Thyroid gland (tissue), 4 donors: ENCODE results near the gene UBL5. TPM values are rescaled to one million over a fixed set of nuclear protein-coding genes. Genes with fewer than 3 reads are reported as not detected.

Experiments
- DNase-seq, 2 donors: peaks; one replicate each; pipeline ENCODE4 v3.0.0-alpha.2; 2019
- H3K27ac ChIP-seq, 3 donors: fragments of 200-600 bp; sonication (generic); 1 replicate in 2 of 3; 2 replicates in 1 of 3; pipeline ENCODE4 v1.5.1; 2016 to 2019; ENCODE audit warnings: mild to moderate bottlenecking in 1 of 3, moderate library complexity in 1 of 3
- H3K27me3 ChIP-seq: fragments of 200-600 bp; sonication (generic); one replicate; pipeline ENCODE4 v1.5.1; 2019
- H3K36me3 ChIP-seq, 2 donors: fragments of 200-600 bp; sonication (generic); one replicate each; pipeline ENCODE4 v1.5.1; 2016 to 2019
- H3K4me1 ChIP-seq, 2 donors: fragments of 200-600 bp; sonication (generic); one replicate each; pipeline ENCODE4 v1.5.1; 2017 to 2019
- H3K4me3 ChIP-seq, 3 donors: fragments of 200-600 bp; sonication (generic); replicated peaks in 1 of 3; 1 replicate in 2 of 3; 2 replicates in 1 of 3; pipeline ENCODE4 v1.5.1; 2016; ENCODE audit warnings: mild to moderate bottlenecking in 1 of 3
- H3K9me3 ChIP-seq: fragments of 200-600 bp; sonication (generic); one replicate; pipeline ENCODE4 v1.5.1; 2017
- POLR2A ChIP-seq, 2 donors: fragments of 450-650 bp; IDR thresholded peaks; one replicate each; pipeline ENCODE4 v1.6.1; 2017; ENCODE audit warnings: antibody characterized with exemption in 2 of 2, mild to moderate bottlenecking in 2 of 2, moderate library complexity in 1 of 2
- WGBS, 2 donors: methylation state at CpG; one replicate each; pipeline ENCODE4 v1.1.5; 2017; 5-methylcytosine and 5-hydroxymethylcytosine counted together
- intact Hi-C: fragments of 100-400 bp; cut with DNase I; formaldehyde crosslinking; loops from one replicate; pipeline ENCODE4 v1.15.1; 2023
- total RNA-seq, 4 donors: library from RNA; depleted of rRNA; stranded (reverse); fragments of >200 nt; gene quantifications; one replicate each; pipeline ENCODE4 v1.2.3, GENCODE V29; 2016
- TF ChIP-seq, protein P1 (sequence below), 6 experiments: fragments of 200-600 bp in 3 of 6; fragments of 450-650 bp in 3 of 6; sonication (generic) in 3 of 6; IDR thresholded peaks; one replicate each; pipeline ENCODE4 v1.5.1; 2016 to 2019; ENCODE audit warnings: antibody characterized with exemption in 6 of 6, mild to moderate bottlenecking in 2 of 6, inconsistent platforms in 1 of 6, moderate library complexity in 1 of 6

Gene UBL5
- total RNA-seq, 4 donors from 2014 or later = 141 to 743 (median 475) TPM

DNA sequence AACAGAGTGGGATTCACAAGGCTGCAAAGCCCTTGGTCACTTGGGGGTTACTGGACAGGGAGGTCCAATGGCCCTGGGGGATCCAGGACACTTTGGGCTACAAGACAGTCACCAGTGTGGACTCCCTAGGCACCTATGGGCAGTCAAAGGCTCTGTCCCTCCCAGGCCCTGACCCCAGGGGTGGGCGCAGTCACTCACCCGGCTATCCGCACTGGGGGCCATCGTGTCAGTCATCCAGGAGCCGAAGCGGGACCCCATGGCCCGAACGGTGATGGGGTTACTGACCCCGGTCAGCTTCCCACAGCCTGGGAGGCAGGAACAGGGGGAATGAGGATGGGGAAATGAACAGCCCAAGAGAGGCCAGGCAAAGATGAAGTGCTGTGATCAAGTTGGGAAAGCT, 28.9 kb downstream of the UBL5 start:
- H3K36me3 ChIP-seq = no peaks in the 10 kb centered on the region
- TF ChIP-seq POLR2A (IDR thresholded peaks at IDR 0.05) = no peak
- TF ChIP-seq, protein P1, sequence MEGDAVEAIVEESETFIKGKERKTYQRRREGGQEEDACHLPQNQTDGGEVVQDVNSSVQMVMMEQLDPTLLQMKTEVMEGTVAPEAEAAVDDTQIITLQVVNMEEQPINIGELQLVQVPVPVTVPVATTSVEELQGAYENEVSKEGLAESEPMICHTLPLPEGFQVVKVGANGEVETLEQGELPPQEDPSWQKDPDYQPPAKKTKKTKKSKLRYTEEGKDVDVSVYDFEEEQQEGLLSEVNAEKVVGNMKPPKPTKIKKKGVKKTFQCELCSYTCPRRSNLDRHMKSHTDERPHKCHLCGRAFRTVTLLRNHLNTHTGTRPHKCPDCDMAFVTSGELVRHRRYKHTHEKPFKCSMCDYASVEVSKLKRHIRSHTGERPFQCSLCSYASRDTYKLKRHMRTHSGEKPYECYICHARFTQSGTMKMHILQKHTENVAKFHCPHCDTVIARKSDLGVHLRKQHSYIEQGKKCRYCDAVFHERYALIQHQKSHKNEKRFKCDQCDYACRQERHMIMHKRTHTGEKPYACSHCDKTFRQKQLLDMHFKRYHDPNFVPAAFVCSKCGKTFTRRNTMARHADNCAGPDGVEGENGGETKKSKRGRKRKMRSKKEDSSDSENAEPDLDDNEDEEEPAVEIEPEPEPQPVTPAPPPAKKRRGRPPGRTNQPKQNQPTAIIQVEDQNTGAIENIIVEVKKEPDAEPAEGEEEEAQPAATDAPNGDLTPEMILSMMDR (IDR thresholded peaks at IDR 0.05) = no peak
- no peaks in the 10 kb centered on the region for H3K9me3 ChIP-seq
- no peak overlapping the region for H3K4me3 ChIP-seq
- H3K27ac ChIP-seq = no peak overlapping the region
- WGBS, 2 donors = 94 to 97% methylated on average over 9 of the region's 9 CpGs
- intact Hi-C loops = no loop called here
- H3K4me1 ChIP-seq = no peaks in the 10 kb centered on the region
- no peak for DNase-seq
- H3K27me3 ChIP-seq = no peaks in the 10 kb centered on the region

- no peak for DNase-seq
- no peaks in the 10 kb centered on the region for H3K4me1 ChIP-seq
- H3K36me3 ChIP-seq = no peaks in the 10 kb centered on the region
- TF ChIP-seq, protein P1 (IDR thresholded peaks at IDR 0.05) = no peak
- no peak for TF ChIP-seq POLR2A (IDR thresholded peaks at IDR 0.05)
- H3K27me3 ChIP-seq = no peaks in the 10 kb centered on the region
- 94 to 97% methylated on average over 13 of the region's 13 CpGs for WGBS, 2 donors
- no peak overlapping the region for H3K4me3 ChIP-seq
- intact Hi-C loops = no loop called here
- H3K27ac ChIP-seq = no peak overlapping the region
- H3K9me3 ChIP-seq = no peaks in the 10 kb centered on the region
These were observed 29.5 kb downstream of the UBL5 start for GRCh38 chr19:9857076-9857721.

- TF ChIP-seq, protein P1 (IDR thresholded peaks at IDR 0.05) = no peak
- TF ChIP-seq POLR2A (IDR thresholded peaks at IDR 0.05) = no peak
- no peaks in the 10 kb centered on the region for H3K27me3 ChIP-seq
- no peaks in the 10 kb centered on the region for H3K9me3 ChIP-seq
- no peaks in the 10 kb centered on the region for H3K4me1 ChIP-seq
- H3K27ac ChIP-seq = no peak overlapping the region
- no peaks in the 10 kb centered on the region for H3K36me3 ChIP-seq
- no peak overlapping the region for H3K4me3 ChIP-seq
- DNase-seq = no peak
- intact Hi-C loops = no loop called here
- 87 to 91% methylated on average over 10 of the region's 10 CpGs for WGBS, 2 donors
These were observed 30.4 kb downstream of the UBL5 start for GRCh38 chr19:9857920-9858746.

DNA sequence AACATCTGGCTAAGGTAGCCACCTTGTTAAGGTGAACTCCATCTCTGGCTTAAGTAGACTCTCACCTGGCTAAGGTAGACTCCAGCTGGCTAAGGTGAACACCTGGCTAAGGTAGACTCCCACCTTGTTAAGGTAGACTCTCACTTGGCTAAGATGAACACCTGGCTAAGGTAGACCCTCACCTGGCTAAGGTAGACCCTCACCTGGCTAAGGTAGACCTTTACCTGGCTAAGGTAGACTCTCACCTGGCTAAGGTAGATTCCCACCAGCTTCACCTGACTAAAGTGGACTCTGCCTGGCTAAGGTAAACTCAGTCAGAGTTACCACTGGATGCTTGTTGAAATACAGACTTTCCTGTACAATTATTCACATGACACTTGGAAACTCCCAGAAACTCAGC, 31.0 kb downstream of the UBL5 start:
- DNase-seq = no peak
- no peaks in the 10 kb centered on the region for H3K36me3 ChIP-seq
- no peak overlapping the region for H3K4me3 ChIP-seq
- TF ChIP-seq, protein P1 (IDR thresholded peaks at IDR 0.05) = no peak
- TF ChIP-seq POLR2A (IDR thresholded peaks at IDR 0.05) = no peak
- H3K27ac ChIP-seq = no peak overlapping the region
- no peaks in the 10 kb centered on the region for H3K9me3 ChIP-seq
- no peaks in the 10 kb centered on the region for H3K4me1 ChIP-seq
- intact Hi-C loops = no loop called here
- no peaks in the 10 kb centered on the region for H3K27me3 ChIP-seq

DNA sequence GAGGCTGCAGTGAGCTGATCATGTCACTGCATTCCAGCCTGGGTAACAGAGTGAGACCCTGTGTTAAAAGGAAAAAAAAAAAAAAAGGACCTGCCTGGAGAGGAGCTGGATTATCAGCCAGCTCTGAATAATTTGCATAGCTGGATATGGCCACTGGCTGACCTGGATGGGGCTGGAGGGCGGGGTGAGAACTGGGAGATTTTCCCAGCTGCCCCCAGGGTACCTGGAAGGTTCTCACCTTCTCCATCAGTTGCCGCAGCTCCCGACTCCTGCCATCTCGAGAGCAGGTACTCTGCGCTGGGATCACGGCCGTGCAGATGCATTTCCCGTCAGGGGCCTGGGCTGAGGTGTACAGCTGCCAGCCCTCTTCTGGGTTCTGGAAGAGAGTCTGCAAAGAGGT, 32.7 kb downstream of the UBL5 start:
- Histone ChIP-seq H3K4me3 (no peak overlapping the region), H3K9me3 (no peaks in the 10 kb centered on the region), H3K27ac (no peak overlapping the region), H3K36me3 (no peaks in the 10 kb centered on the region), H3K27me3 (no peaks in the 10 kb centered on the region), H3K4me1 (no peaks in the 10 kb centered on the region)
- no peak for TF ChIP-seq POLR2A (IDR thresholded peaks at IDR 0.05)
- DNase-seq = no peak
- intact Hi-C loops = no loop called here
- WGBS, 2 donors = 84 to 90% methylated on average over 8 of the region's 8 CpGs
